ENCODE results near the gene L3MBTL2. TPM values are rescaled to one million over a fixed set of nuclear protein-coding genes. Genes with fewer than 3 reads are reported as not detected.

L3MBTL2 gene
- total RNA-seq, 2 donors from 2014 or later: 25.4 to 37.7 TPM

DNA sequence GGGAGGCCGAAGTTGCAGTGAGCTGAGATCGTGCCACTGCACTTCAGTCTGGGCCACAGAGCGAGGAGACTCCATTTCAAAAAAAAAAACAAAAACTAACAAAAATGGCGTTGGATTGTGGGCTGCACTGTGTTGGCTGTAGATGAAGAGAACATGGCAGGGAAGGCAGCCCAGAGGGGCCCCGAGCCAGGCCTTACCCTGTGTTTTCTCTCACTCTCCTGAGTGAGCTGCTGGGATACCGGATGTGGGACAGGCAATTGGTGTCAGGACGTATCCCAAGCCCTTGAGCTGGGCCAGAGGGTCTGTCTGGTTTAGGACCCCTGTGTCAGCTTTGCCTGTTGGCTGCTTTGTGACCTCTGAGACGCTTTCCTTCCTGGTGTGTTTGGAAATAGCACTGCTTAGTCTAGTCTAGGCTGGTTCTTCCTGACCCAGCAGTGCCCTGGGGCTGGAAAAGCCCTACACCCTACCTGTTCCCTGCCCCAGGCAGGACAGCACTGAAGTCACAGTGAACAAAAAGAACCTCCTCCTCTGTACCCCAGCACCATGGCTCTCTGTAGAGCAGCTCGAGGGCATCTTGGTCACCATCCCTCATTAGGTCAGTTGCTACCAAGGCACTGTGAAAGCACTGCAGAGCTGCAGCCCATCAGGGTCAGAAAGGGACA lies 17.9 kb downstream of the L3MBTL2 start:
- intact Hi-C loops (cut with DNase I): no loop called here

DNA sequence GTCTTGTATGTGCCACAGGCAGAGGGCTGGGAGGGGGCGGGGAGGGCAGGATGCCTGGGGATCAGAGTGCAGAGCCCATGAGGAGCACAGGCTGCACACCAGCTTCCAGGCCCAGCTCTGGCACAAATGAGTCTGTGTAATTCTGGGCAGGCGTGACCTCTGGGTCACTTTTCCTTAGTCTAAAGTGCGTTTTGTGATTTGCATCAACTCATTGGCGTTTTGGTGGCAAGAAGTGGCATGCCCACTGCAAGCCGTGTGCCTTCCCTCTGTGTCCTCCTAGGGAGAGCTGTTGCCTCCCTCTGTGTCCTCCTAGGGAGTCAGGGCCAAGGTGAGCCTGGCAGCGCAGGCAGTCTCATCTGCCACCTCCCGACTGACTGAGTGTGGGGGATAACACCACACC lies 18.4 kb downstream of the L3MBTL2 start:
- H3K9me3 ChIP-seq: no peaks in the 10 kb centered on the region
- no peaks in the 10 kb centered on the region for H3K4me1 ChIP-seq (replicated peaks)
- no peak overlapping the region for H3K4me3 ChIP-seq
- H3K27ac ChIP-seq: no peak overlapping the region
- no peaks in the 10 kb centered on the region for H3K27me3 ChIP-seq (replicated peaks; ENCODE audit: insufficient read depth)
- TF ChIP-seq POLR2AphosphoS5 (IDR thresholded peaks at IDR 0.05): no peak
- TF ChIP-seq, protein P1, sequence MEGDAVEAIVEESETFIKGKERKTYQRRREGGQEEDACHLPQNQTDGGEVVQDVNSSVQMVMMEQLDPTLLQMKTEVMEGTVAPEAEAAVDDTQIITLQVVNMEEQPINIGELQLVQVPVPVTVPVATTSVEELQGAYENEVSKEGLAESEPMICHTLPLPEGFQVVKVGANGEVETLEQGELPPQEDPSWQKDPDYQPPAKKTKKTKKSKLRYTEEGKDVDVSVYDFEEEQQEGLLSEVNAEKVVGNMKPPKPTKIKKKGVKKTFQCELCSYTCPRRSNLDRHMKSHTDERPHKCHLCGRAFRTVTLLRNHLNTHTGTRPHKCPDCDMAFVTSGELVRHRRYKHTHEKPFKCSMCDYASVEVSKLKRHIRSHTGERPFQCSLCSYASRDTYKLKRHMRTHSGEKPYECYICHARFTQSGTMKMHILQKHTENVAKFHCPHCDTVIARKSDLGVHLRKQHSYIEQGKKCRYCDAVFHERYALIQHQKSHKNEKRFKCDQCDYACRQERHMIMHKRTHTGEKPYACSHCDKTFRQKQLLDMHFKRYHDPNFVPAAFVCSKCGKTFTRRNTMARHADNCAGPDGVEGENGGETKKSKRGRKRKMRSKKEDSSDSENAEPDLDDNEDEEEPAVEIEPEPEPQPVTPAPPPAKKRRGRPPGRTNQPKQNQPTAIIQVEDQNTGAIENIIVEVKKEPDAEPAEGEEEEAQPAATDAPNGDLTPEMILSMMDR (IDR thresholded peaks at IDR 0.05): no peak
- no peak for TF ChIP-seq POLR2A (IDR thresholded peaks at IDR 0.05)
- intact Hi-C loops (cut with DNase I): no loop called here
- no peak for DNase-seq (ENCODE audit: low spot score)
- peaks cover 9 to 23% of the 10 kb centered on the region in 2 donors for H3K36me3 ChIP-seq
- WGBS: 78% methylated on average over 7 of the region's 7 CpGs

More for the DNA sequence above, 17.9 kb downstream of the L3MBTL2 start:
- Histone ChIP-seq H3K36me3 (peaks cover 5 to 20% of the 10 kb centered on the region in 2 donors), H3K27me3 (replicated peaks; ENCODE audit: insufficient read depth) (no peaks in the 10 kb centered on the region), H3K9me3 (no peaks in the 10 kb centered on the region), H3K4me3 (no peak overlapping the region), H3K27ac (no peak overlapping the region), H3K4me1 (replicated peaks) (no peaks in the 10 kb centered on the region)
- DNase-seq (ENCODE audit: low spot score): no peak
- TF ChIP-seq POLR2AphosphoS5 (IDR thresholded peaks at IDR 0.05): no peak
- no peak for TF ChIP-seq POLR2A (IDR thresholded peaks at IDR 0.05)
- WGBS: 91% methylated on average over 9 of the region's 9 CpGs

DNA sequence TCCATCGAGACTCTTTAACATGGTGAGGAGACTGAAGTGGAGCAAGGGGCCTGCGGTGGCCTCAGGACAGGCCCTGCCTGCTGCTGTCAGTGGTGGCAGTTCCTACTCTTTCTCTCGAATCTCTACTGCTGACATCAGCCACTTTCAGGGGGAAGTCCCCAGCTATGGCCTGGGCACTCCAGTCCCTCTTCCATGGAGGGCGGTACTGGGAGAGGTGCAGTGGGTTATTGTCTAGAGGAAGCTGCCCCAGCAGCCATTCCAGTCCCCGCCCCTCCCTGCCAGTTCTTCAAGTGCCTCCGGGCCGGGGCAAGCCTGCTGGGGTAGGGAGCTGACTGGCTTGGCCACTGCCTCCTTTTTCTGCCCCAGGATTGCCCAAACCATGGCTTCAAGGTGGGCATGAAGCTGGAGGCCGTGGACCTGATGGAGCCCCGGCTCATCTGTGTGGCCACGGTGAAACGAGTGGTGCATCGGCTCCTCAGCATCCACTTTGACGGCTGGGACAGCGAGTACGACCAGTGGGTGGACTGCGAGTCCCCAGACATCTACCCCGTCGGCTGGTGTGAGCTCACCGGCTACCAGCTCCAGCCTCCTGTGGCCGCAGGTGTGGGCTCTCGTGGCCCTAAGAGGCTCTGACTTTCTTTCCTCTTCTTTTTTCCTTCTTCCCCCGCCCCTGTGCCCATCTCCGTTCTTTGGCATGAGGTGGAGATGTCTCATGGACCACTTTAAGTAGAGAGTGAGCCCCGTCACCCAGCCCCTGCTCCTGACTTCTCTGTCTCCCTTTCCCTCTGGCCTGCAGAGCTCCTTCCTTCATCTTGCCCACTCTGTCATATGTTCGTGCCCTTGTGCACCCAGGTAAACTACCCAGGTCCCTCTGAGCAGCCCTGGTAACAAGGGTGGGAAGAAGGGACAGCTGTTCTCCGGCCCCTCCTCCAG lies 21.9 kb downstream of the L3MBTL2 start:
- peaks cover 5 to 23% of the 10 kb centered on the region in 2 donors for H3K36me3 ChIP-seq
- H3K9me3 ChIP-seq: no peaks in the 10 kb centered on the region
- TF ChIP-seq POLR2AphosphoS5 (IDR thresholded peaks at IDR 0.05) (no peak), POLR2A (IDR thresholded peaks at IDR 0.05) (no peak)
- TF ChIP-seq, protein P1 (IDR thresholded peaks at IDR 0.05): no peak
- H3K27me3 ChIP-seq (replicated peaks; ENCODE audit: insufficient read depth): no peaks in the 10 kb centered on the region
- no peak for DNase-seq (ENCODE audit: low spot score)
- intact Hi-C loops (cut with DNase I): no loop called here
- H3K4me3 ChIP-seq: no peak overlapping the region
- WGBS: 88% methylated on average over 26 of the region's 26 CpGs
- H3K27ac ChIP-seq: no peak overlapping the region
- no peaks in the 10 kb centered on the region for H3K4me1 ChIP-seq (replicated peaks)

DNA sequence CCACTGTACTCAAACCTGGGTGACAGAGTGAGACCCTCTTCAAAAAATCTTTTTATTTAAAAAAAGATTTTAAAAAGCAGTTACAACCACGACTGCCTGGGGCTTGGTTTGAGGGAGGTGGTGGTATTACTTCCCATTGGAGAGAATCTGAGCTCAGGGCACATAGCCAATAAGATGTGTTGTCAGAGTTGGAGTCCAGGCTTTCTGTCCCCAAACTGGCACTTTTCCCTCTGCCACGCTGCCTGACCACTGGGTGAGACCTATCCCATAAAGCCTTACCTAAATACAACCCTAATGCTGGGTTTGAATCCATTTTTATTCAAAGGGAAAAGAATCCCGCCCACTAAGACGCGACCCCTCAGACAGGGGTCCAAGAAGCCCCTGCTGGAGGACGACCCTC lies 24.1 kb downstream of the L3MBTL2 start:
- Histone ChIP-seq H3K36me3 (peaks cover 5 to 23% of the 10 kb centered on the region in 2 donors), H3K9me3 (no peaks in the 10 kb centered on the region), H3K27me3 (replicated peaks; ENCODE audit: insufficient read depth) (no peaks in the 10 kb centered on the region), H3K4me1 (replicated peaks) (no peaks in the 10 kb centered on the region), H3K4me3 (no peak overlapping the region), H3K27ac (no peak overlapping the region)
- intact Hi-C loops (cut with DNase I): no loop called here
- TF ChIP-seq POLR2AphosphoS5 (IDR thresholded peaks at IDR 0.05) (no peak), POLR2A (IDR thresholded peaks at IDR 0.05) (no peak)
- TF ChIP-seq, protein P1 (IDR thresholded peaks at IDR 0.05): no peak
- no peak for DNase-seq (ENCODE audit: low spot score)
- WGBS: 84% methylated on average over 6 of the region's 6 CpGs

DNA sequence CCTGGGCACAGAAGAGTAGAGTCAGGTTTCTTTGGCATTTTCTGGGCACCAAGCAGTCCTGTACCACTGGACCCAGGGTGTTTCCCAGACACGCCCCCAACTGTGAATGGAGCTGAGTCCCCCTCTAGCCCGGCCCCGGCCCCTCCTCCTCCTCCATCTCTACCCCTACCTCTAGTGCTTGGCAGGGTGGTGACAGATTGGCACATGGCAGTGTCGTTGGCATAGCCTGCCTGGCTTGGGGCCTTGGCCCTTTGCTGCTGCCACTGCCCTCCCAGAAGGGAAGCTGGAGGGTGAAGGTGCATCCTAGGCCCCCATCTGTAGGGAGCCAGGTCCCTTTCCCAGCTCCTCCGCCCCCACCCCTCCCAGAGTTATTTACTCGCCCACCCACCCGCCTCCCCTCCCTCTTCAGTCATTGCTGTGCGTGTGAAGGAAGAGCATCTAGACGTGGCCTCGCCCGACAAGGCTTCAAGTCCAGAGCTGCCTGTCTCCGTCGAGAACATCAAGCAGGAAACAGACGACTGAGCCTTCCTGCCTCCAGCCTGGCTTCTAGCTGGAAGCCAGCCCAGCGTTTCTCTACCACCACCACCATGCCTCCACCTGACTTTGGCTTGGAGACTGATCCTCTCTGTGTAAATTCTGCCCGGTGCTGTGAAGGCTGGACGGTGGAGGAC lies 24.8 kb downstream of the L3MBTL2 start:
- no peak overlapping the region for H3K4me3 ChIP-seq
- intact Hi-C loops (cut with DNase I): no loop called here
- no peaks in the 10 kb centered on the region for H3K27me3 ChIP-seq (replicated peaks; ENCODE audit: insufficient read depth)
- no peaks in the 10 kb centered on the region for H3K4me1 ChIP-seq (replicated peaks)
- TF ChIP-seq POLR2A (IDR thresholded peaks at IDR 0.05) (no peak), POLR2AphosphoS5 (IDR thresholded peaks at IDR 0.05) (no peak)
- TF ChIP-seq, protein P1 (IDR thresholded peaks at IDR 0.05): no peak
- no peak for DNase-seq (ENCODE audit: low spot score)
- peaks cover 5 to 23% of the 10 kb centered on the region in 2 donors for H3K36me3 ChIP-seq
- no peak overlapping the region for H3K27ac ChIP-seq
- H3K9me3 ChIP-seq: no peaks in the 10 kb centered on the region
- WGBS: 49% methylated on average over 17 of the region's 17 CpGs
